ENCODE measurements around the gene HOPX. TPM values are rescaled to one million over a fixed set of nuclear protein-coding genes. Genes with fewer than 3 reads are reported as not detected.

HOPX gene
- total RNA-seq, 1 experiment from 2014 or later, result 1.0 TPM

GRCh38 chr4:56708146-56708545 lies 27.1 kb upstream of the HOPX start:
- Histone ChIP-seq H3F3A (ENCODE audit: insufficient read depth, low read depth) (no peaks in the 10 kb centered on the region), H3K4me1 (replicated peaks; ENCODE audit: insufficient read depth) (no peaks in the 10 kb centered on the region), H3K4me3 (no peak overlapping the region), H3K27me3 (ENCODE audit: insufficient read depth, low read depth) (no peaks in the 10 kb centered on the region), H3K27ac (no peak overlapping the region), H4K20me1 (ENCODE audit: insufficient read depth) (no peaks in the 10 kb centered on the region), H3K36me3 (ENCODE audit: low read depth) (no peaks in the 10 kb centered on the region), H3K9me3 (ENCODE audit: insufficient read depth, low read depth) (no peaks in the 10 kb centered on the region), H3K9me2 (ENCODE audit: insufficient read depth) (no peaks in the 10 kb centered on the region), H3K79me2 (ENCODE audit: low read depth) (no peaks in the 10 kb centered on the region), H2AFZ (no peak overlapping the region), H3K4me2 (no peak overlapping the region)
- DNase-seq, result no peak
- TF ChIP-seq EZH2 (IDR thresholded peaks at IDR 0.05; ENCODE audit: low read depth) (no peak), CTCF (conservative IDR thresholded peaks at IDR 0.05) (no peak)
- intact Hi-C loops (cut with micrococcal nuclease; ENCODE audit: unreplicated experiment), result no loop called here
- POLR2A ChIA-PET (ENCODE audit: unreplicated experiment), result no interaction called here
- BruUV-seq (replicated peaks), result no TSS peak
- CTCF ChIA-PET, result no interaction called here

GRCh38 chr4:56705966-56706365 lies 24.9 kb upstream of the HOPX start:
- Histone ChIP-seq H3K9me3 (ENCODE audit: insufficient read depth, low read depth) (no peaks in the 10 kb centered on the region), H3F3A (ENCODE audit: insufficient read depth, low read depth) (no peaks in the 10 kb centered on the region), H3K4me1 (replicated peaks; ENCODE audit: insufficient read depth) (no peaks in the 10 kb centered on the region), H2AFZ (no peak overlapping the region), H3K4me3 (no peak overlapping the region), H3K27me3 (ENCODE audit: insufficient read depth, low read depth) (no peaks in the 10 kb centered on the region), H3K79me2 (ENCODE audit: low read depth) (no peaks in the 10 kb centered on the region), H3K36me3 (ENCODE audit: low read depth) (no peaks in the 10 kb centered on the region), H3K4me2 (no peak overlapping the region), H4K20me1 (ENCODE audit: insufficient read depth) (no peaks in the 10 kb centered on the region), H3K9me2 (ENCODE audit: insufficient read depth) (no peaks in the 10 kb centered on the region), H3K27ac (no peak overlapping the region)
- ChIA-PET CTCF (interaction anchor here (0.6 kb wide), 1 partner anchor 971 kb away, joined by 6 read pairs; no protein-coding TSS in a partner anchor), POLR2A (ENCODE audit: unreplicated experiment) (no interaction called here)
- no peak for DNase-seq
- TF ChIP-seq CTCF (conservative IDR thresholded peaks at IDR 0.05), result no peak
- no peak for TF ChIP-seq EZH2 (IDR thresholded peaks at IDR 0.05; ENCODE audit: low read depth)
- intact Hi-C loops (cut with micrococcal nuclease; ENCODE audit: unreplicated experiment), result no loop called here
- no TSS peak for BruUV-seq (replicated peaks)

- BruUV-seq (replicated peaks), result no TSS peak
- no peaks in the 10 kb centered on the region for H3K36me3 ChIP-seq (ENCODE audit: low read depth)
- no peak overlapping the region for H2AFZ ChIP-seq
- H3K9me3 ChIP-seq (ENCODE audit: insufficient read depth, low read depth), result no peaks in the 10 kb centered on the region
- intact Hi-C loops (cut with micrococcal nuclease; ENCODE audit: unreplicated experiment), result no loop called here
- H3K79me2 ChIP-seq (ENCODE audit: low read depth), result no peaks in the 10 kb centered on the region
- H3K27me3 ChIP-seq (ENCODE audit: insufficient read depth, low read depth), result no peaks in the 10 kb centered on the region
- no peak overlapping the region for H3K4me2 ChIP-seq
- DNase-seq, result no peak
- H3K27ac ChIP-seq, result no peak overlapping the region
- ChIA-PET POLR2A (ENCODE audit: unreplicated experiment) (no interaction called here), CTCF (no interaction called here)
- no peak overlapping the region for H3K4me3 ChIP-seq
- H3F3A ChIP-seq (ENCODE audit: insufficient read depth, low read depth), result no peaks in the 10 kb centered on the region
- no peak for TF ChIP-seq CTCF (conservative IDR thresholded peaks at IDR 0.05)
- TF ChIP-seq EZH2 (IDR thresholded peaks at IDR 0.05; ENCODE audit: low read depth), result no peak
- no peaks in the 10 kb centered on the region for H3K9me2 ChIP-seq (ENCODE audit: insufficient read depth)
- H4K20me1 ChIP-seq (ENCODE audit: insufficient read depth), result no peaks in the 10 kb centered on the region
- H3K4me1 ChIP-seq (replicated peaks; ENCODE audit: insufficient read depth), result no peaks in the 10 kb centered on the region
Measured at GRCh38 chr4:56705334-56705733, 24.2 kb upstream of the HOPX start.

All from PC-9 (cell line).